Central memory CD8-positive, alpha-beta T cell (primary cell): ENCODE data around the gene SASH3.

Experiments used
- ATAC-seq: fragments of 150-1000 bp; cut with Tn5 transposase; replicated peaks from 2 replicates; pipeline ENCODE4 v1.10.0; 2022; ENCODE audit warnings: mild to moderate bottlenecking, moderate FRiP score, moderate number of reproducible peaks; ENCODE audit not compliant: poor library complexity, severe bottlenecking; ENCODE audit errors: extremely low read depth
- DNase-seq, 2 donors: peaks; one replicate each; pipeline ENCODE4 v3.0.0; 2021; ENCODE audit warnings: low spot score in 2 of 2
- H3K27ac Mint-ChIP-seq: one replicate; pipeline ENCODE4 v1.8.0; 2022; ENCODE audit warnings: low read depth, mild to moderate bottlenecking, moderate library complexity, mixed read lengths
- H3K27me3 Mint-ChIP-seq: one replicate; pipeline ENCODE4 v1.8.0; 2022; ENCODE audit warnings: mixed read lengths
- H3K36me3 Mint-ChIP-seq: one replicate; pipeline ENCODE4 v1.8.0; 2022; ENCODE audit warnings: mild to moderate bottlenecking, moderate library complexity, mixed read lengths; ENCODE audit not compliant: insufficient read depth
- H3K4me1 Mint-ChIP-seq: one replicate; pipeline ENCODE4 v1.8.0; 2022; ENCODE audit warnings: mixed read lengths
- H3K4me3 Mint-ChIP-seq: one replicate; pipeline ENCODE4 v1.8.0; 2022; ENCODE audit warnings: mild to moderate bottlenecking, moderate library complexity, mixed read lengths
- H3K9me3 Mint-ChIP-seq: one replicate; pipeline ENCODE4 v1.8.0; 2022; ENCODE audit warnings: mixed read lengths

The SASH3 gene

GRCh38 chrX:129840344-129840743 is 60.6 kb downstream of the SASH3 start:
- peaks cover 10% of the 10 kb centered on the region for H3K36me3 Mint-ChIP-seq
- no peaks in the 10 kb centered on the region for H3K4me1 Mint-ChIP-seq
- H3K27ac Mint-ChIP-seq, result no peak overlapping the region
- H3K27me3 Mint-ChIP-seq, result no peaks in the 10 kb centered on the region
- no peak overlapping the region for H3K4me3 Mint-ChIP-seq
- H3K9me3 Mint-ChIP-seq, result no peaks in the 10 kb centered on the region
- ATAC-seq, result no peak
- no peak for DNase-seq

GRCh38 chrX:129842510-129843208 is 62.9 kb downstream of the SASH3 start:
- Mint-ChIP-seq H3K36me3 (peaks cover 10% of the 10 kb centered on the region), H3K27ac (peak overlapping the region; percentile 49), H3K9me3 (no peaks in the 10 kb centered on the region), H3K4me1 (no peaks in the 10 kb centered on the region), H3K4me3 (peak overlapping the region; percentile 87), H3K27me3 (no peaks in the 10 kb centered on the region)
- ATAC-seq, result no peak
- no peak for DNase-seq

- peak overlapping the region; percentile 49 for H3K27ac Mint-ChIP-seq
- peak overlapping the region; percentile 87 for H3K4me3 Mint-ChIP-seq
- H3K36me3 Mint-ChIP-seq, result peaks cover 10% of the 10 kb centered on the region
- DNase-seq (no peak), ATAC-seq (no peak)
- H3K27me3 Mint-ChIP-seq, result no peaks in the 10 kb centered on the region
- H3K9me3 Mint-ChIP-seq, result no peaks in the 10 kb centered on the region
- no peaks in the 10 kb centered on the region for H3K4me1 Mint-ChIP-seq
Observed at GRCh38 chrX:129843209-129843458, 63.4 kb downstream of the SASH3 start.

- ATAC-seq (peak; percentile 95), DNase-seq (peak; percentile 67 to 77)
- Mint-ChIP-seq H3K27ac (peak within 1 kb of the TSS; percentile 59), H3K36me3 (peaks cover 10% of the 10 kb centered on the region), H3K27me3 (no peaks in the 10 kb centered on the region), H3K9me3 (no peaks in the 10 kb centered on the region), H3K4me3 (peak within 1 kb of the TSS; percentile 87), H3K4me1 (no peaks in the 10 kb centered on the region)
Observed at GRCh38 chrX:129843459-129844306, 63.9 kb downstream of the SASH3 start, which contains the start of gene ZDHHC9. TSS of gene ZDHHC9 (minus strand) at chrX:129843886. CDS start at chrX:129841945, 1,941 bp downstream.
